ENCODE results near the gene C1QA.
"Not testable (repeated sequence)": the region's sequence is repeated elsewhere in the genome, so short reads cannot be mapped to it uniquely, and the experiment has no call there.

C1QA gene

GRCh38 chr1:22641906-22642636, 5.6 kb downstream of the C1QA start:
- DNase-seq, result no peak

DNA sequence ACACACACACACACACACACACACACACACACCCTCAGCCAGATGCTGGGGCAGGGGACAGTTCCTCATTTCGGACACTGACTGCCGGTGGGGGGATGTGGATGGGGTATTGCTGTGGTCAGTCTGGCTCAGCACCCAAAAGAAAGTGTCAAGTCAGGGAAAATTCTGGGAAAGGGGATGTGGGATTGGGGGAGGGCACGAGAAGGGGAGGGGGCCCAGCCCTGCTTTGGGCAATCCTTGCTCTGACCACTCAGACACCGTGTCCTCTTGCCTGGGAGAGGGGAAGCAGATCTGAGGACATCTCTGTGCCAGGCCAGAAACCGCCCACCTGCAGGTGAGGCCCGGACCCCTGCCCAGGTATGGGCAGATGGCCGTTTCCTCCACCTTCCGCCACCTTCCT, 7.0 kb downstream of the C1QA start, which contains the start of gene C1QC:
C1QC (plus strand) TSS at position 253 of the 400 bp plus-strand sequence. CDS start 391 bp downstream, outside the sequence.
- DNase-seq, result no peak

DNA sequence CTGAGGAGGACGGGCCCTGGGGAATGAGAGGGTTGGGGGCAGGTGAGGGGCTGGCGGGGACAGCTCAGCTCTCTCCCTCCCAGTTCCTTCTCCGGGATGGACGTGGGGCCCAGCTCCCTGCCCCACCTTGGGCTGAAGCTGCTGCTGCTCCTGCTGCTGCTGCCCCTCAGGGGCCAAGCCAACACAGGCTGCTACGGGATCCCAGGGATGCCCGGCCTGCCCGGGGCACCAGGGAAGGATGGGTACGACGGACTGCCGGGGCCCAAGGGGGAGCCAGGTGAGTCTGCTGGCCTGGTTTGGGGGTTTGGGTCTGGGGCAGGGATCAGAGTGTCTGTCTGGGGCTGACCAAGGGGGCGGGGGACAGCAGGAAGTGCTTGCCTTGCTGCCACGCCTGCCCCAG, 7.5 kb downstream of the C1QA start:
- no peak for DNase-seq

GRCh38 chr1:22645931-22646330, 9.5 kb downstream of the C1QA start:
- DNase-seq, result no peak

- DNase-seq, result no peak
Measured at GRCh38 chr1:22646384-22646783, 10.0 kb downstream of the C1QA start.

- DNase-seq, result no peak
Measured at GRCh38 chr1:22650089-22650693, 13.8 kb downstream of the C1QA start.

DNA sequence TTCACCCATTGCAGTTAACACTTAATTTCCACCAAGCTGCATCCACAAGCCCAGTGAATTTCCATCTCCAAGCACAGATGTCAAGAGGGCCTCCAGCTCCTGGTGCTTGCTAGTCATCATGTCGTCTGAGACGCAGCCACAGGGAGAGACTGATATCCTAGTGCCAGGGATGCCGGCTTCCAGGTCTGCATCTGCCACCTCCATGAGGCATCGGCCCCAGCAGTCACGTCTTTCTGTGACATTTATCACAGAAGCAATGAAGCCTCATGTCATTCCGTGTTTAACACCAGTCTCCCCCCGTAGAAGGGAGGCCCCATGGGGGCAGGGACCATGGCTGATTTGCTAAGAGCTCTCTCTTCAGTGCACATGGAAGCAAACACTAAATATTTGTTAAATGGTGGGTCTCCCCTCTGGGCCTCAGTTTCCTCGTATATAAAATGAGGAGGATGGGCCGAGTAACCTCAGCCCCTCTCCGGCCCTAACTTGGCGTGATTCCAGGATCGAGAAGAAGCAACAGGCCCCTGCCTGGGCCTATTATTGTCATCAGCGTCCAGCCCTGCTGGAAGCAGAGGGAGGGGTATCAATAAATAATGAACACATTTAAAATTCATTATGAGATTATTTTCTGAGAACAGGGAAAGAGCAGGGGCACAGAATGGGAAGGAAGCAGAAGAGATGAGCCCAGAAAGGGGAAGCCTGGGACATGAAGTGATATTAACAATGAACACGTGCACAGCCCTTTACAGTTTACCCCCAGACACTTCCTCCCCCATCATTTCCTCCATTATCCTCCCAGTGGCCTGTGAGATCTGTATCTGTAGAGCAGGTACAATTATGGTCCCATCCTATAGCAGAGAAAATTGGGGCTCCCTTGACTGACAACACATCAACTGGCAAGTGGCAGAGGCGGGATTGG, 15.8 kb downstream of the C1QA start:
- no peak for DNase-seq

DNA sequence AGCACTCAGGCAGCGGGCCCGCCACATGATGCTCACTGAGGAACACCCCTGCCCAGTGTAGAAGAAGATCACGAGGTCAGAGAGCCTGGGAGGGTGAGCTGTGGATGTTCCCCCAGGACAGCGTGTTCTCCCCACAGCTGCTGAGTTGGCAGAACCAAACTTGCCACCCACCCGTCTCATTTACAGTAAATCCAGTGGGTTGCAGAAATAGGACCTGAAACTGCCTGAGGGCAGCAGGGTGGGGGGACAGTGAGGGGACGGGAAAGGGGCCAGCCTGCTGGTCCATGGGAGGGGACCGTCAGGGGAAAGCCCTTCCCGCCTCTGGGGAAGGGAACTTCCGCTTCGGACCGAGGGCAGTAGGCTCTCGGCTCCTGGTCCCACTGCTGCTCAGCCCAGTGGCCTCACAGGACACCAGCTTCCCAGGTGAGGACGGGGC, 16.5 kb downstream of the C1QA start, which contains the start of gene C1QB:
C1QB (plus strand) TSS at position 356 of the 436 bp plus-strand sequence. CDS start 6,227 bp downstream, outside the sequence.
- DNase-seq, result no peak

GRCh38 chr1:22654692-22655091, 18.3 kb downstream of the C1QA start:
- no peak for DNase-seq

DNA sequence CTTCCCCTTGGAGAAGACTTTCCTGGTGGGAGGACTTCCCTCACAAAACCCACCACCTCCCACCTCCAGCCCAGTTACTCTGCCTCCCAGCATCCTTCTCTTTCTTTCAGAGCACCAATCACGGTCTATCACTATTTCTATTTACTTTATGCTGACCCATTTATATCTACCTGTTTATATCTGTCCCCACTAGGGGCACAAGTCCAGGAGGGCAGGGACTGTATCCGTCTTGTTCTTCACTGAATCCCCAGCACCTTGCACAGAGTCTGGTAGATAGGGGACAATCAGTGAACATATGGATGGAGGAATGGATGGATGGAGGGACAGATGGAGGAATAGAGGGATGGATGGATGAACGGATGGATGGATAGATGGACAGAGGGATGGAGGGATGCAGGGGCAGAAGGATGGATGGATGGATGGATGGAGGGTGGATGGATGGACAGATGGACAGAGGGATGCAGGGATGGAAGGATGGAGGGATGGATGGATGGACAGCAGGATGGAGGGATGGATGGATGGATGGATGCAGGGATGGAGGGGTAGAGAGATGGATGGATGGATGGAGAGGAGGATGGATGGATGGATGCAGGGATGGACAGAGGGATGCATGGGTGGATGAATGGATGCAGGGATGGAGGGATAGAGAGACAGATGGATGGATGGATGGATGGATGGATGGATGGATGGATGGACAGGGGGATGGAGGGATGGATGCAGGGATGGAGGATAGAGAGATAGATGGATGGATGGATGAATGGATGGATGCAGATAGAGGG, 22.1 kb downstream of the C1QA start:
- DNase-seq, result no peak

DNA sequence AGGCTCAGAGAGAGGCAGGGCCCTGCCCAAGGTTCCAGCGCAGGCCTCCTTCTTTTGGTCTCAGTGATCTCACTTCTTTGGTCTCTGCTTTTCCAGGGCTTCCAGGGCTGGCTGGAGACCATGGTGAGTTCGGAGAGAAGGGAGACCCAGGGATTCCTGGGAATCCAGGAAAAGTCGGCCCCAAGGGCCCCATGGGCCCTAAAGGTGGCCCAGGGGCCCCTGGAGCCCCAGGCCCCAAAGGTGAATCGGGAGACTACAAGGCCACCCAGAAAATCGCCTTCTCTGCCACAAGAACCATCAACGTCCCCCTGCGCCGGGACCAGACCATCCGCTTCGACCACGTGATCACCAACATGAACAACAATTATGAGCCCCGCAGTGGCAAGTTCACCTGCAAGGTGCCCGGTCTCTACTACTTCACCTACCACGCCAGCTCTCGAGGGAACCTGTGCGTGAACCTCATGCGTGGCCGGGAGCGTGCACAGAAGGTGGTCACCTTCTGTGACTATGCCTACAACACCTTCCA, 24.4 kb downstream of the C1QA start:
- no peak for DNase-seq

GRCh38 chr1:22661880-22662279, 25.5 kb downstream of the C1QA start:
- DNase-seq, result no peak

GRCh38 chr1:22662318-22662717, 25.9 kb downstream of the C1QA start:
- DNase-seq, result no peak

DNA sequence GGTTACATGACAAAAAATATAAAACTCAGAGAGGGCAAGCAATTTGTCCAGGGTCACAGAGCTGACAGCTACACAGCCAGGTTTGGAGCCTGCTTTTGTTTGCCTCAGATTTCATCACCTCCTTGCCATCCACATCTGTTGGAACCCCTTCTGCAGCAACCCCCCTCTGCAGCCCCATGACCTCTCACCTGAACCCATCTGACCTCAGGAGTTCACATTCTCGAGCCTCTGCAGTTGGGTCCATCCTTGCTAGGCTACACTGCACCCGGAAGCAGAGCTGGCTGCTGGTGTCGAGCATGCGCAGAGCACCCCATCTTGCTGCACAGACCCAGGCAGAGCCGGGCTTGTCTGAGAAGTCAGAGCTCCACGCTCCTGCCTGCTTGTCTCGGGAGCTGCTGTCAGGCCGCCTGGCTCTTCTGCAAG, 26.6 kb downstream of the C1QA start:
- no peak for DNase-seq

DNA sequence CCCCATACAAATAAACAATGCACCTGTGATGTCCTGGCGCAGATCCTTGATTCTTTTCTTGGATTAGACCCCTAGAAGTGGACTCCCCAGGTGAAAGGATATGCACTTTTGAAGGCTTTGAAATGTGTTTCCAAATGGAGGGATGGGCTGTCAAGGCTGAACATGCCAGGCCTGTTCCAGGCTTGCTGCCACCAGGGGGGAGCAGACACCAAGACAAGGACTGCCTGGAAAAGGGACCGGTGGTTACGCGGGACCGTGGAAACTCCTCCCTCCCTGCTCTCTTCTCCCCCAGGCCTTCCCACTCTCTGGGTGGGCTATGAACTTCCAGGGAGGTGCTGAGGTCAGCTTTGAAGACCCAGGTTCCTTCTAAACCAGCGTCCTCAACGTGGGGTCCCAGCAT, 29.3 kb downstream of the C1QA start:
- no peak for DNase-seq

- no peak for DNase-seq
Measured at GRCh38 chr1:22666412-22666811, 30.0 kb downstream of the C1QA start.

DNA sequence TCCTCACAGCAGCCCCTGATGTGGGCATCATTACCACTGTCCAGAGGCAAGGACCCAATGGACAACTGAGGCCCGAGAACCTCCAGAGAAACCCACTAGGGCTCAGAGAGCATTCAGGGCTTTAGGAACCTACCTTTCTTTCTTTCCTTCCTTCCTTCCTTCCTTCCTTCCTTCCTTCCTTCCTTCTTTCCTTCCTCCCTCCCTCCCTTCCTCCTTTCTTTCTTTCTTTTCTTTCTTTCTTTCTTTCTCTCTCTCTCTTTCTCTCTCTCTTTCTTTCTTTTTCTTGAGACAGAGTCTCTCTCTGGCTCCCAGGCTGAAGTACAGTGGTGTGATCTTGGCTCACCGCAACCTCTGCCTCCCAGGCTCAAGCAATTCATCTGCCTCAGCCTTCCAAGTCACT, 32.4 kb downstream of the C1QA start:
- not testable (repeated sequence) for DNase-seq

GRCh38 chr1:22670352-22670975, 34.0 kb downstream of the C1QA start:
- no peak for DNase-seq

- DNase-seq, result no peak
Measured at GRCh38 chr1:22671999-22672398, 35.6 kb downstream of the C1QA start.

DNA sequence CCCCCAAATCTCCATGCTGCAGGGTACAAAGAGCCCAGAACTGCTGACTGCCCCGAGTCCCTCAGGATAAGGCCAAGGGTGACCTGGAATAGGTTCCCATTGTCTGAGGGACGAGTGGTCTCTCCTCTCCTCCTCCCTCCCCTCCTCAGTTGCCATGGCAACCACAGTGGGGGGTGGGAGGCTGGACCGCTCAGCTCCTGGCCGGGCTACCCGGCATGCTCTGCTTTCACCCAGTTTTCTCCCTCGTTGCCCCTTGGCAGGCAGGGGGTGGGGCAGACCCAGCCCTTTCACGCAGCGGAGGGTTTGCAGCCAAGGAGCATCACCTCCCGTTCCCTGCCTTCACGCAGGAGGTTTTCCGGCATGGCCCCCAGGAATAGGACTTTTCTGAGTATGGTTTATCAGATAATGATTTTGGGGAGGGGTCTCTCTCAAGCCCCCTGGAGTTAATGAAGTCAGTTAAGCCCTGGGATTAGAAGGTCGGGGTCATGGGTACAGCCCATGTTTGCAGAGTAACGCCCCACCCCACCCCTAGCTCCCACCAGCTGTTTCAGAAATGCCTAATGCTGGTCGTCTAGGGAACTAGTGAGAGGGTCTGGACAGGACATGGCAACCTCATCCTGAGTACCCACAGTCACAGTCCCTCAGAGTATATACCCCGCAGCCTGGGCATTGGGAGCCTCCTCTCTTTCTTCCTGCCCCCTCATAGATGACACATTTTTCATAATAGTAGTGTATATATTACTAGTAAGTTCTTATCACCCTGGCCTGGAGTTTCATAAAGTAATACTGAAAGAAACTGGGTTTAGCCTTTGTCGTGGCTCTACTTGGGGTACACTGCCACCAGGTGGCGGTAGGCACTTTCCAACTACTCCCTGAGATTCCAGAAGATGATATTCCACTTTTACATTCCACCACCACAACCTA, 37.3 kb downstream of the C1QA start:
- DNase-seq, result peak; percentile 58

GRCh38 chr1:22674410-22674749, 38.0 kb downstream of the C1QA start:
- DNase-seq, result no peak
